Epithelial cell of proximal tubule (primary cell): Measurements from ENCODE around the gene CLCN1. TPM values are rescaled to one million over a fixed set of nuclear protein-coding genes. Genes with fewer than 3 reads are reported as not detected.
"Not testable (repeated sequence)": the region's sequence is repeated elsewhere in the genome, so short reads cannot be mapped to it uniquely, and the experiment has no call there.

ENCODE experiments used
- DNase-seq: peaks from one replicate; pipeline ENCODE4 v3.0.0-alpha.2; 2011; ENCODE audit warnings: low read depth
- H3K4me3 ChIP-seq: 2 replicates; pipeline ENCODE4 v1.5.1; 2011; ENCODE audit warnings: low read depth, mild to moderate bottlenecking, low read length
- CTCF ChIP-seq: conservative IDR thresholded peaks from 2 replicates; pipeline ENCODE4 v1.5.1; 2012; ENCODE audit warnings: low read depth, mild to moderate bottlenecking, low read length
- total RNA-seq: library from RNA; depleted of rRNA; stranded (reverse); fragments of >200 nt; gene quantifications from 2 replicates; pipeline ENCODE4 v1.2.3, GENCODE V29; 2015

Gene CLCN1
- total RNA-seq, 1 donor from 2014 or later, result not detected

GRCh38 chr7:143388491-143389101, 72.7 kb downstream of the CLCN1 start:
- TF ChIP-seq CTCF, result no peak
- no peak overlapping the region for H3K4me3 ChIP-seq
- no peak for DNase-seq

DNA sequence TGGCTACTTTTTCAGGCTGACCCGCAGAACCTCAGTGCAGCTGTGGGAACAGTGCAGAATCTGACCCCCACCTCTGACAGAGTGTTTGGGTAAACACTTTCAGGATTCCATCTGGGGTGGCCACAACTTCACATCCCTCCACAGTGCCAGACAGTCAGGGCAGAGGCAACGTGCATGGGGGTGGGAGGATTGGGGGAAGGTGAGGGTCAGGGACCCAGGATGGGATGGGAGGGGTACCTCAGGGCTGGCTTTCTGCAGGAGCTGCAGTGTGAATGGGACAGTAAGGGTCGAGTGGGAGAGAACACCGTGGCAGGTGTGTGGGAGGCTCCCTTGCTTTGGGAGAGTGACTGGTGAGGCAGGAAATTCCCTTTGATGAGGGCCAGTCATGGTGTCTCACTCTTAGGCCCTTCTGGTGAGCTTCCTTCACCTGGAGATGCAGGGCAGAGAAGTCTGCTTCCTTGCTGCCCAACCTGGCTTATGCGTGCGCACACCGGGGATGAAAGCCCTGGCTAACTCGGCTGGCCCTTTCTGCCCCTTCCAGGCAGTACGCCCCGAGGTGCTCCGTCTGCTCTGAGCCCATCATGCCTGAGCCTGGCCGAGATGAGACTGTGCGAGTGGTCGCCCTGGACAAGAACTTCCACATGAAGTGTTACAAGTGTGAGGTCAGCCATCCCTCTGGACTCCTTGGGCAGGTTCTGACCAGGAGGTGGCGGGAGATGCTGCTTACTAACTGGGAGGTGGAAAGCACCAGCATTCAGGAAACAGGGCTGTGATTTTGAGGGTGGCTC, 73.6 kb downstream of the CLCN1 start:
- no peak for TF ChIP-seq CTCF
- H3K4me3 ChIP-seq, result no peak overlapping the region
- DNase-seq, result no peak

- TF ChIP-seq CTCF, result no peak
- DNase-seq, result no peak
Observed at GRCh38 chr7:143390104-143390772, 74.3 kb downstream of the CLCN1 start.

DNA sequence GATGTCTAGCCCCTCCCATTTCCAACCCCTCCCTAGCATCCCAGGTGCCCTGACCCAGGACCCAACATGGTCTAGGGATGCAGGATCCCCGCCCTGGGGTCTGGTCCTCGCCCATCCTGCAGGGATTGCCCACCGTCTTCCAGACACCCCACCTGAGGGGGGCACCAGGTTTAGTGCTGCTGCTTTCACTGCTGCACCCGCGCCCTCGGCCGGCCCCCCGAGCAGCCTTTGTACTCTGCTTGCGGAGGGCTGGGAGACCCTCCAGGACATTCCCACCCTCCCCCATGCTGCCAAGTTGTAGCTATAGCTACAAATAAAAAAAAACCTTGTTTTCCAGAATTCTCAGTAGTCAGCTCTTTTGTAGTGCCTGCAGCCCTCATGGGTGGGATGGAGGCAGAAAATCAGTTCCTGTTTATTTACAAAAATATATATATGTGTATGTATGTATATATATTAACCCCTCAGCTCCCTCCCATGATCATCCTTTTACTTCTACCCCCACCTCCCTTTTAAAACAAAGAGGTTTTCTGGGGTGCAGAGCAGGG, 74.9 kb downstream of the CLCN1 start:
- DNase-seq, result no peak
- H3K4me3 ChIP-seq, result no peak overlapping the region
- TF ChIP-seq CTCF, result no peak

More at GRCh38 chr7:143390104-143390772, 74.3 kb downstream of the CLCN1 start:
- no peak overlapping the region for H3K4me3 ChIP-seq

DNA sequence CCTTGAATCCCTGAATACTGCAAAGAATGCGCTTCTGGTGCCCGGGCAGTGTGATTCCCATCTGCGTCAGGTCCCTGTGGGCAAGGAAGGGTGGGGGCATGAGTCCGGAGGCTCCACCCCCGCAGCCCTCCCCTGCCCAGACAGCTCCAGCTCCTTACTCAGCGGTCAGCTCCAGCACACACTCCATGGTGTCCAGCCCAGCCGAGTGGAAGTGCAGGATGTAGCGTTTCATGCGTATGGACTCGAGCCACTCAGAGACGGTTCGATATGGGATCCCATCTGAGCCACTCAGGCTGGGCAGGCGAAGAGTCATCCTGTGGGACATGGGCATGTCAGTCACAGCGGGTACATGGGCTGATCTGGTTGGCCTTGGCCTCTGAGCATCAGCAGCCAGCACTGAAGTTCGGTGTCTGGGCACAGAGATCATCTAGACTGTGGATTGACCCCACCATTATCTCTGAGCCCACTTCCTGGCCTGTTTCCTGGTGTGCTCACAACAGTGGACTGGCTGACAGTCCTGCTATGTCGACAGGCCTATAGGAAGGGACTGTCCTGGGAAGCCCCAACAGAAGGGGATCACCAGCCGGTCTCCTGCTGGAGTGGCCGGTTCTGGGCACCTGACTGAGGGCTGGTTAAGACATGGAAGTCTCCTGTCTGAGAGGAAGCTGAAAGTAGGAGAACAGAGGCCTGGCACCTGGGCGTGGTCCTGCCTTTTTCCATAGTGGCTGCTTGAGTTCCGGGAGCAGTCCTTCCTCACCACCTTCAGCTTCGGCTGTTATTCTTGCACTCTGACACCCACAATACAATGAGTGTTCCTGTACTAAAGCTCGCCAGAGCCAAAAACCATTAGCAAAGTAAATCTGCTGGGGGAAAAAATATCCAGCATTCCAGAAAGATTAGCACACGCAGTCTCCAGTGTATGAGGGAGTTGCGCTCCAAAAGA, 75.8 kb downstream of the CLCN1 start:
- DNase-seq, result no peak
- no peak overlapping the region for H3K4me3 ChIP-seq
- TF ChIP-seq CTCF, result no peak

DNA sequence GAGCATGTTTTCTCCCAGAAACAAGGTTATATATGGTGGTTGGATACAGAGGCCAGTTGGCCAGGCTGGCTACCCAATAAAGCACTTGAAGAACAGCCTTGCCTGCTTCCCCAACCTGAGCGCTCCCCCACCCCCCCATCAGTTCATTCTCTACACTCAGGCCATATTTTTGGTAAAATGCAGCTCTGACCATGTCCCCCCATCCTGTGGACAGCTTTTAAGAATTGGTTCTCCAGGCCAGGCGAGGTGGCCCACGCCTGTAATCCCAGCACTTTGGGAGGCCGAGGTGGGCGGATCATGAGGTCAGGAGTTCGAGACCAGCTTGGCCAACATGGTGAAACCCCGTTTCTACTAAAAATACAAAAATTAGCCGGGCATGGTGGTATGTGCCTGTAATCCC, 76.5 kb downstream of the CLCN1 start:
- not testable (repeated sequence) for DNase-seq

More for the DNA sequence above, 76.5 kb downstream of the CLCN1 start:
- not testable (repeated sequence) for H3K4me3 ChIP-seq
